ENCODE measurements around the gene ZBTB21. TPM values are rescaled to one million over a fixed set of nuclear protein-coding genes. Genes with fewer than 3 reads are reported as not detected.

ZBTB21 gene
- total RNA-seq, 1 experiment from 2014 or later, result 18.1 TPM

DNA sequence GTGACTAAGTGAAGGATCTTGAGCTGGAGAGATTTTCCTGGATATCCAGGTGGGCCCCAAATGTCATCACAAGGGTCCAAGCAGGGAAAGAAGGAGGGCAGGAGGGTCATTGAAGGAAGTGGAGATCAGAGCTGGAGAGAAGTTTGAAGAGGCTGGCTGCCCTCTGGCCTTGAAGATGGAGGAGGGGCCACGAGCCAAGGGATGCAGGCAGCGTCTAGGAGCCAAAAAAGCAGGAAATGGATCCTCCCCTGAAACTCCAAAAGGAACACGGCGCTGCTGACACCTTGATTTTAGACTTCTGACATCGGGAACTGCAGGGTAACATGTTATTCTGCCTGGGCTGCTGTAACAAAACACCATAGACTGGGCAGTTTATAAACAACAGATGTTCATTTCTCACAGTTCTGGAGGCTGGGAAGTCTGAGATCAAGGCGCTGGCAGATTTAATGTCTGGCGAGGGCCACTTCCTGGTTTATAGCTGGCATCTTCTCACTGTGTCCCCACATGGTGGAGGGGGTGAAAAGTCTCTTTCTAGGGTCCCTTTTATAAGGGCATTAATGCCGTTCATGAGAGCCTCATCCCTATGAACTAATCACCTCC lies 28.8 kb upstream of the ZBTB21 start:
- Mint-ChIP-seq H3K27ac (no peak overlapping the region; a peak in 2 of 7 replicates), H3K4me3 (no peak overlapping the region), H3K4me1 (peaks cover 10 to 14% of the 10 kb centered on the region in 2 experiments), H3K36me3 (ENCODE audit: insufficient read depth in 1 of 3, low read depth in 3 of 3) (no peaks in the 10 kb centered on the region; a peak in 1 of 7 replicates), H3K27me3 (ENCODE audit: low read depth) (peaks cover 27% of the 10 kb centered on the region), H3K9me3 (peaks cover 0 to 6% of the 10 kb centered on the region in 2 experiments; a peak in 2 of 5 replicates)
- H4K20me1 ChIP-seq (ENCODE audit: control insufficient read depth, insufficient read depth, insufficient read length), result no peaks in the 10 kb centered on the region
- no peaks in the 10 kb centered on the region for H3K79me1 ChIP-seq (ENCODE audit: insufficient read depth, low read depth, low read length, poor library complexity, severe bottlenecking)
- no peaks in the 10 kb centered on the region for H3K27me3 ChIP-seq (ENCODE audit: insufficient read depth, low read length)
- no peak overlapping the region for H3K56ac ChIP-seq (ENCODE audit: insufficient read length, low read depth, low read length)
- no peak overlapping the region for H2AFZ ChIP-seq (ENCODE audit: low read length)
- no peaks in the 10 kb centered on the region for H3K4me1 ChIP-seq (ENCODE audit: insufficient read depth, low read length)
- H4K5ac ChIP-seq (ENCODE audit: insufficient read length, low read depth, low read length), result no peak overlapping the region
- H3K14ac ChIP-seq (ENCODE audit: insufficient read depth, low read length), result no peak overlapping the region
- H3K18ac ChIP-seq (ENCODE audit: insufficient read length, low read depth, low read length), result no peak overlapping the region
- no peak overlapping the region for H3K9ac ChIP-seq (ENCODE audit: extremely low read depth, insufficient read length, low read length)
- H3K4ac ChIP-seq (ENCODE audit: low read depth, low read length), result no peak overlapping the region
- H3K23me2 ChIP-seq (ENCODE audit: insufficient read length, low read depth, low read length, poor library complexity, severe bottlenecking), result no peaks in the 10 kb centered on the region
- no peak overlapping the region for H2BK15ac ChIP-seq (ENCODE audit: low read depth, low read length)
- no CpG with 5 or more reads among the region's 8 CpGs for WGBS (ENCODE audit: extremely low coverage, insufficient read length, low lambda C conversion rate)
- H2BK20ac ChIP-seq (ENCODE audit: low read depth, low read length, poor library complexity, severe bottlenecking), result no peak overlapping the region
- no peaks in the 10 kb centered on the region for H3K79me2 ChIP-seq (ENCODE audit: insufficient read depth, low read length)
- TF ChIP-seq, protein P1, sequence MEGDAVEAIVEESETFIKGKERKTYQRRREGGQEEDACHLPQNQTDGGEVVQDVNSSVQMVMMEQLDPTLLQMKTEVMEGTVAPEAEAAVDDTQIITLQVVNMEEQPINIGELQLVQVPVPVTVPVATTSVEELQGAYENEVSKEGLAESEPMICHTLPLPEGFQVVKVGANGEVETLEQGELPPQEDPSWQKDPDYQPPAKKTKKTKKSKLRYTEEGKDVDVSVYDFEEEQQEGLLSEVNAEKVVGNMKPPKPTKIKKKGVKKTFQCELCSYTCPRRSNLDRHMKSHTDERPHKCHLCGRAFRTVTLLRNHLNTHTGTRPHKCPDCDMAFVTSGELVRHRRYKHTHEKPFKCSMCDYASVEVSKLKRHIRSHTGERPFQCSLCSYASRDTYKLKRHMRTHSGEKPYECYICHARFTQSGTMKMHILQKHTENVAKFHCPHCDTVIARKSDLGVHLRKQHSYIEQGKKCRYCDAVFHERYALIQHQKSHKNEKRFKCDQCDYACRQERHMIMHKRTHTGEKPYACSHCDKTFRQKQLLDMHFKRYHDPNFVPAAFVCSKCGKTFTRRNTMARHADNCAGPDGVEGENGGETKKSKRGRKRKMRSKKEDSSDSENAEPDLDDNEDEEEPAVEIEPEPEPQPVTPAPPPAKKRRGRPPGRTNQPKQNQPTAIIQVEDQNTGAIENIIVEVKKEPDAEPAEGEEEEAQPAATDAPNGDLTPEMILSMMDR (conservative IDR thresholded peaks at IDR 0.05), result no peak
- H2BK120ac ChIP-seq (ENCODE audit: low read depth, low read length, poor library complexity, severe bottlenecking), result no peak overlapping the region
- H2BK12ac ChIP-seq (ENCODE audit: insufficient read length, low read depth, low read length), result no peak overlapping the region
- no peak overlapping the region for H3K4me2 ChIP-seq (ENCODE audit: insufficient read depth, insufficient read length, low read length)
- H2AK5ac ChIP-seq (ENCODE audit: insufficient read length, low read length), result no peak overlapping the region
- no peak overlapping the region for H4K91ac ChIP-seq (ENCODE audit: insufficient read length, low read depth, low read length)
- no peak overlapping the region for H3T11ph ChIP-seq (ENCODE audit: low read length)
- H3K9me3 ChIP-seq (ENCODE audit: control insufficient read depth, low read depth, low read length), result no peaks in the 10 kb centered on the region
- no peak overlapping the region for H4K8ac ChIP-seq (replicated peaks; ENCODE audit: insufficient read length, low read depth, low read length)
- no peak overlapping the region for H3K23ac ChIP-seq (ENCODE audit: insufficient read length, low read depth, low read length)
- no peak overlapping the region for H2BK5ac ChIP-seq (ENCODE audit: insufficient read length, low read length)
- no peak for DNase-seq
- H3K27ac ChIP-seq (ENCODE audit: insufficient read length, low read depth, low read length), result no peak overlapping the region
